Testis (tissue), 5 donors: ENCODE data around the gene ALG9. TPM values are rescaled to one million over a fixed set of nuclear protein-coding genes. Genes with fewer than 3 reads are reported as not detected.

Source experiments
- DNase-seq: peaks from one replicate; pipeline ENCODE4 v3.0.0-alpha.2; 2019
- H3K27ac ChIP-seq, 2 donors: fragments of 200-600 bp; sonication (generic); one replicate each; pipeline ENCODE4 v1.5.1; 2019
- H3K27me3 ChIP-seq: fragments of 200-600 bp; sonication (generic); one replicate; pipeline ENCODE4 v1.5.1; 2019
- H3K36me3 ChIP-seq: fragments of 200-600 bp; sonication (generic); one replicate; pipeline ENCODE4 v1.5.1; 2017; ENCODE audit warnings: low read depth; ENCODE audit errors: missing control alignments
- H3K4me1 ChIP-seq: fragments of 200-600 bp; sonication (generic); one replicate; pipeline ENCODE4 v1.5.1; 2019
- H3K4me3 ChIP-seq, 2 donors: fragments of 200-600 bp; sonication (generic); one replicate each; pipeline ENCODE4 v1.5.1; 2017 to 2019
- H3K9me3 ChIP-seq: fragments of 200-600 bp; sonication (generic); one replicate; pipeline ENCODE4 v1.5.1; 2017
- CTCF ChIP-seq, 3 experiments: fragments of 450-650 bp in 2 of 3; fragments of 200-600 bp in 1 of 3; sonication (generic) in 1 of 3; IDR thresholded peaks; one replicate each; pipeline ENCODE4 v1.5.1; 2016 to 2019; ENCODE audit warnings: antibody characterized with exemption in 3 of 3, mild to moderate bottlenecking in 2 of 3, moderate library complexity in 1 of 3
- POLR2A ChIP-seq: fragments of 450-650 bp; IDR thresholded peaks from one replicate; pipeline ENCODE4 v1.6.1; 2017; ENCODE audit warnings: antibody characterized with exemption, mild to moderate bottlenecking, moderate library complexity
- WGBS, 2 donors: methylation state at CpG; one replicate each; pipeline ENCODE4 v1.1.5; 2018; 5-methylcytosine and 5-hydroxymethylcytosine counted together
- intact Hi-C: fragments of 100-400 bp; cut with DNase I; formaldehyde crosslinking; loops from one replicate; pipeline ENCODE4 v1.15.1; 2023; ENCODE audit warnings: low total_unique reads
- long read RNA-seq, 2 donors: transcript quantifications; one replicate each; lab custom pipeline, GENCODE V29; 2026
- polyA plus RNA-seq: library from polyadenylated mRNA; stranded (reverse); fragments of 350-450 nt; fragmentation: Illumina TruSeq; extraction: RNeasy Lipid Tissue Mini Kit (QIAGEN cat#74804); gene quantifications from one replicate; pipeline ENCODE4 v1.2.3, GENCODE V29; 2014; ENCODE audit warnings: low read depth, low replicate concordance; ENCODE audit not compliant: insufficient read depth
- total RNA-seq, 2 donors: library from RNA; depleted of rRNA; stranded (reverse); fragments of >200 nt; gene quantifications; one replicate each; pipeline ENCODE4 v1.2.3, GENCODE V29; 2016

The ALG9 gene
- total RNA-seq: 10 to 100 TPM; 41.3 to 42.0 TPM
- polyA plus RNA-seq: 40.1 TPM
- long read RNA-seq, donor 1, full-length matches to known transcripts: 15 of 20 reads
- long read RNA-seq, donor 1, partial matches to known transcripts: 5 of 20 reads
- long read RNA-seq, donor 1, other reads (novel, unspliced or antisense): 0 of 20 reads
- long read RNA-seq, donor 2, partial matches to known transcripts: 0 of 1 reads
- long read RNA-seq, donor 2, other reads (novel, unspliced or antisense): 0 of 1 reads

GRCh38 chr11:111870886-111871692 lies at the start of gene ALG9:
ALG9 (minus strand) TSS chr11:111871581; CDS start chr11:111871482, 99 bp downstream.
- H3K4me1 ChIP-seq: peaks cover 7% of the 10 kb centered on the region
- peak; percentile 18 to 44 (median 21) for TF ChIP-seq CTCF (IDR thresholded peaks at IDR 0.05)
- no peak for TF ChIP-seq POLR2A

GRCh38 chr11:111920908-111921307 lies 49.5 kb upstream of the ALG9 start:
- Histone ChIP-seq H3K36me3 (no peaks in the 10 kb centered on the region), H3K27ac (no peak overlapping the region), H3K9me3 (no peaks in the 10 kb centered on the region), H3K4me1 (peaks cover 13% of the 10 kb centered on the region), H3K4me3 (no peak overlapping the region), H3K27me3 (no peaks in the 10 kb centered on the region)
- no peak for DNase-seq
- WGBS, 2 donors: 75 to 92% methylated on average over 2 of the region's 2 CpGs
- intact Hi-C loops: no loop called here
- TF ChIP-seq POLR2A (no peak), CTCF (IDR thresholded peaks at IDR 0.05) (no peak)

More at GRCh38 chr11:111870886-111871692, at the start of gene ALG9:
- Histone ChIP-seq H3K27me3 (no peaks in the 10 kb centered on the region), H3K4me3 (peak within 1 kb of the TSS; percentile 94 to 97), H3K9me3 (no peaks in the 10 kb centered on the region), H3K27ac (peak within 1 kb of the TSS; percentile 90 to 92), H3K36me3 (no peaks in the 10 kb centered on the region)
- DNase-seq: peak; percentile 88
- intact Hi-C loops: no loop called here
- WGBS, 2 donors: 0 to 1% methylated on average over 16 to 51 of the region's 51 CpGs

- Histone ChIP-seq H3K36me3 (no peaks in the 10 kb centered on the region), H3K27ac (no peak within 1 kb of the TSS), H3K27me3 (no peaks in the 10 kb centered on the region), H3K4me1 (peaks cover 12% of the 10 kb centered on the region), H3K9me3 (no peaks in the 10 kb centered on the region), H3K4me3 (peak within 1 kb of the TSS in 1 of 2 donors; percentile 11)
- no peak for DNase-seq
- no peak for TF ChIP-seq POLR2A
- TF ChIP-seq CTCF (IDR thresholded peaks at IDR 0.05): no peak
- intact Hi-C loops: no loop called here
- WGBS, 2 donors: 54 to 57% methylated on average over 12 to 19 of the region's 19 CpGs
Observed at GRCh38 chr11:111918390-111919256, 47.2 kb upstream of the ALG9 start, which contains the start of gene C11orf52. C11orf52 (plus strand) TSS chr11:111918913; CDS start chr11:111918973, 60 bp downstream.

GRCh38 chr11:111917788-111918187 lies 46.4 kb upstream of the ALG9 start:
- no peak for DNase-seq
- no peak for TF ChIP-seq CTCF (IDR thresholded peaks at IDR 0.05)
- TF ChIP-seq POLR2A: no peak
- no peaks in the 10 kb centered on the region for H3K36me3 ChIP-seq
- H3K27ac ChIP-seq: no peak overlapping the region
- H3K9me3 ChIP-seq: no peaks in the 10 kb centered on the region
- intact Hi-C loops: no loop called here
- peaks cover 8% of the 10 kb centered on the region for H3K4me1 ChIP-seq
- H3K4me3 ChIP-seq: no peak overlapping the region
- 90 to 95% methylated on average over 3 of the region's 3 CpGs for WGBS, 2 donors
- no peaks in the 10 kb centered on the region for H3K27me3 ChIP-seq
